GDM1 (cell line): Measurements from ENCODE around the gene FIBP.

Source experiments
- DNase-seq: peaks from one replicate; lab custom pipeline; 2025; lab: John Stamatoyannopoulos, UW

FIBP gene

GRCh38 chr11:65890324-65891218 is 2.3 kb upstream of the FIBP start, which contains the start of gene CCDC85B:
Gene CCDC85B, plus strand, starts transcription at chr11:65890673. Its CDS starts 111 bp downstream, at chr11:65890784.
- peak; percentile 95 for DNase-seq

GRCh38 chr11:65887723-65888162 is 528 bp downstream of the FIBP start:
- no peak for DNase-seq

GRCh38 chr11:65886826-65887722 is 1.2 kb downstream of the FIBP start:
- no peak for DNase-seq

DNA sequence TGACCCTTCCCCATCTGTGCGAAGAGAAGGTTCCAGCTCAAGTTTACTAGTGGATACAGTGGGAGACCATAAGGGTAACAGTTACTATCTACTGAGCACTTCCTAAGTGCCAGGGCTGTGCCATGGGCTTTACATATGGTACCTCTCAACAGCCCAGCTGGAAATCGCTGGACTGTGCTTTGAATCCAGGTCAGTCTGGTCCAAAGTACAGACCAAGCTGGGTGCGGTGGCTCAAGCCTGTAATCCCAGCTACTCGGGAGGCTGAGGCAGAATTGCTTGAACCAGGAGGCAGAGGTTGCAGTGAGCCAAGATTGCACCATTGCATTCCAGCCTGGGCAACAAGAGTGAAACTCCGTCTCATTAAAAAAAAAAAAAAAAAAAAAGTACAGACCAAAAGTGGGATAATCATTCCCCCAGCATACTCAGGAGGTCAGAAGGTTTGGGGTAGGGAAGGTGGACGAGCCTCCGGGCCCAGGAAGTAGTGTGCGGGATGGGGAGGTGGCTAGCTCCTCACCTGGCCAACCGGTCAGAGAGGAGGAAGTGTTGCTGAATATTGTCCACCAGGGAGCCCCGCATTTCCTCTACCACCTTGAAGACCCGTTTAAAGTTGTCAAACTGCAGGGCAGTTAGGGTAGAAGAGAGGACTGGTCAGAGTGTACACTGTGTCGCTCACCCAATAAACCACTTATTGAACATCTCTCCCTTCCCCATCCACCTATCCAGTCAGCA is 2.3 kb downstream of the FIBP start:
- no peak for DNase-seq

GRCh38 chr11:65885231-65885630 is 3.0 kb downstream of the FIBP start:
- DNase-seq, result no peak

- DNase-seq, result peak; percentile 70
Observed at GRCh38 chr11:65884716-65885092, 3.6 kb downstream of the FIBP start.

- DNase-seq, result no peak
Observed at GRCh38 chr11:65883786-65884715, 4.2 kb downstream of the FIBP start.

DNA sequence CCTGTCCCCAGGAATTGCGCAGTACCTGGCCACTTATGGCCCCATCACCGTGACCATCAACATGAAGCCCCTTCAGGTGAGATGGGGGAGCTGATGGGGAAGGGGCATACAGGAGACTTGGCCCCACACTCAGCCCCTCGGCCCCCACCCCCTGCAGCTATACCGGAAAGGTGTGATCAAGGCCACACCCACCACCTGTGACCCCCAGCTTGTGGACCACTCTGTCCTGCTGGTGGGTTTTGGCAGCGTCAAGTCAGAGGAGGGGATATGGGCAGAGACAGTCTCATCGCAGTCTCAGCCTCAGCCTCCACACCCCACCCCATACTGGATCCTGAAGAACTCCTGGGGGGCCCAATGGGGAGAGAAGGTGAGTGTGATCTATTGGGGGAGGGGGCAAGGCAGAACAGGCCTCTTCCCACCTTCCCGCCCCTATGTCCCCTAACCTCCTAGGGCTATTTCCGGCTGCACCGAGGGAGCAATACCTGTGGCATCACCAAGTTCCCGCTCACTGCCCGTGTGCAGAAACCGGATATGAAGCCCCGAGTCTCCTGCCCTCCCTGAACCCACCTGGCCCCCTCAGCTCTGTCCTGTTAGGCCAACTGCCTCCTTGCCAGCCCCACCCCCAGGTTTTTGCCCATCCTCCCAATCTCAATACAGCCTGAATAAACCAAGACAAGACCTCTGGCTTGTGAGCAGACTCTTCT is 5.1 kb downstream of the FIBP start:
- DNase-seq, result no peak

- no peak for DNase-seq
Observed at GRCh38 chr11:65882120-65883057, 5.9 kb downstream of the FIBP start.

DNA sequence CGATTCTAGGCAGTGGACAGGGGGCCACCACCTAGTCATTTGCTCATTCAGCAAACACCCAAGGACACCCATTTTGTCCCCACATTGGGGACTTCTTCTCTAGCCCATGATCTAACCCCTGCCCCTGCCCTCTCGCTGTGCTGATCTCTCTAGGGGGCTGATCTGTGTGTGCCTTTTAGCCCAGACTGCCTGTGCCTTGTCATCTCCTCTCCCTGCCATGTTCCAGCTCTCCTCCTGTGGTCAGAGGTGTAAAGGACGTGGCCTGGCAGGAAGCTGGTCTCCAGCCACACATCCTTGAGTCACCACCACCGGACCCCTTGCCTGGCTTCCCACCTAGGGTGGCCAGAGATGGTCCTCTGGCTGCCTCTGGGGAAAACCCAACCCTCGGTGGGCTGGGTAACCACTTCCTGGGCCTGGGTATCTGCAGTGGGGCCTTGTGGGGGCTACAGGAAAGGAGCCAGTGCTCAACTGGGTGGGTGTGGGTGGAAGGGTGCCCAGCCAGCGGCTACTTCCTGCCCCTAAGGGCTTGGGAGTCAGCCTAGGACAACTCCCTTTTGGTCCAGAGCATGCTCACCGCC is 7.3 kb downstream of the FIBP start:
- DNase-seq, result no peak

GRCh38 chr11:65880027-65880426 is 8.2 kb downstream of the FIBP start:
- no peak for DNase-seq

GRCh38 chr11:65879617-65880016 is 8.7 kb downstream of the FIBP start, which contains the start of gene CTSW:
Gene CTSW, plus strand, starts transcription at chr11:65879837. Its CDS starts 18 bp downstream, at chr11:65879855.
- DNase-seq, result peak; percentile 67

DNA sequence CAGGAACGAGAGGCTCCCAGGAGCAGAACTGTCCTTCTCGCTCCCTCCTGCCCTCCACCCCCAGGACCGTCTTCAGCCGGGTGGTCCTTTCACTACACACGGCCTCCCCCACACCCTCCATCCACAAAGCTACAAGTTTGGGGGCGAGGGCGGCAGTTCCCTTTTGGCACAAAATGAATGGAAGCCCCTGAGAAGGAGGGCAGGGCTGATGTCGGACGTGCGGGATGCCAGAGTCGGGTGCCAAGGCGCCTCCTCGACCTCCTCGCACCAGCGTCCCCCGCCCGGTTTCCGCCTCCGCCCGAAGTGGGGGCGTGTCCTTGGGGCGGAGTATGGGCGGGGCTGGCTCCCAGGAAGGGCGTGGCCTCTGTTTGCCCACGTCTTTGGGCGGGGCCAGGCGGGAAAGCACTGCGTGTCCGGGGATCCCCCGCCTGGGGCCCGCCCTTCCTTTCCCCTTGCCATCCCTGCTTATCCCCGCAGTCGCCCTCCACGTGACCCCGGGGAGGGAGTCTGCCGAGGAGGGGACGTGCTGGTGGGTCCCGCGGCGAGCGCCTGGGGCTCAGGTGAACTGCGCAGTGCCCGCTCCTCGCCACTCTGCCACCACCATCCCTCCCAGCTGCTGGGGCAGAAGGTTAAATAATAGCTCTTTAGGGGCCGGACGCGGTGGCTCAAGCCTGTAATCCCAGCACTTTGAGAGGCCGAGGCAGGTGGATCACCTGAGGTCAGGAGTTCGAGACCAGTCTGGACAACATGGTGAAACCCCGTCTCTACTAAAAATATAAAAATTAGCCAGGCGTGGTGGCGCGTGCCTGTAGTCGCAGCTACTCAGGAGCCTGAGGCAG is 14.7 kb downstream of the FIBP start:
- peak; percentile 75 for DNase-seq

DNA sequence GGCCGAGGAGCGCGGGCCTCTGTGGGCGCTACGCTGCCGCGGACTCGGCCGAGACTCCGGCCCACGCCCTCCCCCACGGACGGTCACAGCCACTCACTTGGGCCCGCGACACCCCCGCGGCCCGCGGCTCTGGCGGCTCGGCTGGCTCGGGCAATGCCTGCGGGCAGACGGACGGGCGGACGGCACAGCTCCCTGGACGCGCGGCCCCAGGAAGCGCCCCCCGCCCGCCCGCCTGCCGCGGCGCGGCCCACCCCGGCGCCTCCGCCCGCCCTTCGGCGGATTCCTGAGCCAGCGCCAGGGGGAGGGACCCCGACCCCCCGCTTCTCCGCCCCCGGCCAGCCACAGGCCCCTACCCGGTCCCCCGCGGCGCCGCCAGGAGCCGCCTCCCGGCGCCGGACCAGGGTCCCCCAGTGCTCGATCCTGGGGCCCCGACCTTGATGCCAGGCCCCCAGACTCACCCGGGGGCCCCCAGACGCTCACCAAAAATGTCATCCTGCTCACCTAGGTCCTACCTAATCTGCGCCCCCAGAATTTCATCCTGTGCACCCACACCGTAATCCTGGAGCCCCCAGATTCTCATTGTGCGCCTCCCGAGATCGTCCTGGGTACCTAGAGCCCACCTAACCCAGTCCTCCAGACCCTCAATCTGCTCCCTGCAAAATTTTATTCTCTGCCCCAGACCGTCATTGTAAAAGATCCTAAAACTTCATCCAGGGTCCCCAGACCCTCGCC is 15.5 kb downstream of the FIBP start, which contains the start of gene EFEMP2:
Gene EFEMP2 (minus strand): TSS at position 215 of the 732 bp plus-strand sequence. CDS start 446 bp downstream, outside the sequence.
- no peak for DNase-seq

DNA sequence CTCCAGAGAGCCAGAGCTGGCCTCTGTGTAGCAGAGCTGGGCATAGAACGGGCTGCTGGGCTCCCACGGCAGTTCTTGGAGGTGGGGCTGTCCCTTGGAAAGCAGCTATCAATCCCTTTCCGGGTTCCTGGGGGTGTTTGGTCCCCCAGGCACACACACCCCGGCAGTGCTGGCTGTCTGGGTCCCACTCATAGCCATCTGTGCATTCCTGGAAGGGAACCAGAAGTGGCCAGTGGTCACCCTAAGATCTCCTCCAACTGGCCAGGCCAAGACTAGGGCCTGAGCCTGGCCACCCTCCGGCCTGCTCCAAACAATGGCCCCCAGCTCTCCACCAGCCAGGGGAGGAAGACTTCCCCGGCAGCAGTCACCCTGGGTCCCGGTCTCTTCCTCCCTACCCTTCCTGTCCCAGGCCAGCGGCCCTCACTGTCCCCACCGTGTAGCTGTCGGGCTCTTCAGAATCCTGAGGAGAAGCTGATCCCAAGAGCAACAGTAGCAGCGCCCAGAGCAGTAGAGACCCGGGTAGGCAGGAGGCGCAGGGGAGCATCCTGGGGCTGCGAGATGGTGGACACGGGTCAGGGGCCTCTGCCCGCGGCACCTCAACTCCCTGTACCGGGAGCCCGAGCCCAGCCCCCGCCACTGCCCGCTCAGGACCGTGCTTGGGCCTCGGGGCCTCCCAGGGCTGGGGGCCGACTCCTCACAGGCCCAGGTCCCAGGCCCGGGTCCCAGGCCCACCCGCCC is 16.3 kb downstream of the FIBP start:
- no peak for DNase-seq
